ENCODE results near the gene MYOM1. TPM values are rescaled to one million over a fixed set of nuclear protein-coding genes. Genes with fewer than 3 reads are reported as not detected.

The MYOM1 gene
- total and polyA plus RNA-seq, 12 donors: 94.4 to 1,558 (median 870) TPM

DNA sequence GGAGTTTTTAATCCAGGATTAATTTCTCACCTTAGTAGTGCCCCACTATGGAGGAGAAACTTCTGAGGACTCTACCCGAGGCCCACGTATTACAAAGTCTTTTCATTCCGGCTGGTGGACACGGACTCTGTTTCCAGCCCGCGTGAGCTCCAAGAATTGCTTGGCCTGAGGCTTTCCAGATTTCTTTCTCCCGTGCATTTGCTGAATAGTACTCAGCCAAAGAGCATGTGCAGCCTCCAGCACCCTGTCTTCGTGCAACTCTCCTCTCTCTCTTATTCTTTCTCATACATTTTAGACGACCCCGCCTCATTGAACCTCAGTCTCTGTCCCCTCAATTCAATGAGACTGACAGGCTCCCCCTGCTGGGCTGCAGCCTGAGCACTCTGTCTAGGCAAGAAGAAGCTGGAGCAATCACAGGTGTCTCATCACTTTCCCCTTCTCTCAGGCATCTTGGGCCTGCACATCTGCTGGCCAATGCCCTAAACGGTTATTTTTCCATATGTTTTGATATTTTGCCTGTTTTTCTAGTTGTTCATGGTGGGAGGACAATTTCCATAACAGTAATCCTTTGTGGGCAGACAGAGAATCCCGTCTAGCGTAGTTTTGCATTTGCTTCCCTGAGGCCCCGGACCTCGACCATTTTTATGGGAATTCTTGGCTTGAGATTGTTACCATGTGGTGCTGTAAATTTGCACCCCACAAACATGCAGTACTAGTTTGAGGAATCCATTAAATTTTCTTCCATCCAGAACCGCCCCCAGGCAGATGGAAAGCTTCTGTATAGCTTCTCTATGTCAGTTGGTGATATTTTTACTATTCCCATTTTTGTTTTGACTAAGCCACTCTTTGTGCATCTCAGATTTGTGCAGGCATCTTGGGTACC lies 156.7 kb downstream of the MYOM1 start:
- ATAC-seq (peak; percentile 56 to 76 (median 68)), DNase-seq (peak; percentile 61 to 76)
- WGBS, 2 donors: 41 to 44% methylated on average over 16 of the region's 16 CpGs
- peak overlapping the region in 1 of 10 donors; percentile 87 for H3K27ac ChIP-seq
- no peaks in the 10 kb centered on the region for H3K9me3 ChIP-seq
- H3K4me1 ChIP-seq: peaks cover 0 to 52% (median 12%) of the 10 kb centered on the region in 9 donors
- H3K27me3 ChIP-seq: no peaks in the 10 kb centered on the region
- TF ChIP-seq, protein P1, sequence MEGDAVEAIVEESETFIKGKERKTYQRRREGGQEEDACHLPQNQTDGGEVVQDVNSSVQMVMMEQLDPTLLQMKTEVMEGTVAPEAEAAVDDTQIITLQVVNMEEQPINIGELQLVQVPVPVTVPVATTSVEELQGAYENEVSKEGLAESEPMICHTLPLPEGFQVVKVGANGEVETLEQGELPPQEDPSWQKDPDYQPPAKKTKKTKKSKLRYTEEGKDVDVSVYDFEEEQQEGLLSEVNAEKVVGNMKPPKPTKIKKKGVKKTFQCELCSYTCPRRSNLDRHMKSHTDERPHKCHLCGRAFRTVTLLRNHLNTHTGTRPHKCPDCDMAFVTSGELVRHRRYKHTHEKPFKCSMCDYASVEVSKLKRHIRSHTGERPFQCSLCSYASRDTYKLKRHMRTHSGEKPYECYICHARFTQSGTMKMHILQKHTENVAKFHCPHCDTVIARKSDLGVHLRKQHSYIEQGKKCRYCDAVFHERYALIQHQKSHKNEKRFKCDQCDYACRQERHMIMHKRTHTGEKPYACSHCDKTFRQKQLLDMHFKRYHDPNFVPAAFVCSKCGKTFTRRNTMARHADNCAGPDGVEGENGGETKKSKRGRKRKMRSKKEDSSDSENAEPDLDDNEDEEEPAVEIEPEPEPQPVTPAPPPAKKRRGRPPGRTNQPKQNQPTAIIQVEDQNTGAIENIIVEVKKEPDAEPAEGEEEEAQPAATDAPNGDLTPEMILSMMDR (IDR thresholded peaks at IDR 0.05): peak; percentile 47 to 87 (median 79)
- peaks cover 0 to 19% (median 6%) of the 10 kb centered on the region in 9 donors for H3K36me3 ChIP-seq
- peak overlapping the region in 2 of 10 donors; percentile 22 for H3K4me3 ChIP-seq
- intact Hi-C loops (cut with DNase I): loop anchor here (1.0 to 10.0 kb wide), 12 partner anchors 46 to 183 kb away; partner anchors contain the start of gene LPIN2 (in 2 of the 10)

DNA sequence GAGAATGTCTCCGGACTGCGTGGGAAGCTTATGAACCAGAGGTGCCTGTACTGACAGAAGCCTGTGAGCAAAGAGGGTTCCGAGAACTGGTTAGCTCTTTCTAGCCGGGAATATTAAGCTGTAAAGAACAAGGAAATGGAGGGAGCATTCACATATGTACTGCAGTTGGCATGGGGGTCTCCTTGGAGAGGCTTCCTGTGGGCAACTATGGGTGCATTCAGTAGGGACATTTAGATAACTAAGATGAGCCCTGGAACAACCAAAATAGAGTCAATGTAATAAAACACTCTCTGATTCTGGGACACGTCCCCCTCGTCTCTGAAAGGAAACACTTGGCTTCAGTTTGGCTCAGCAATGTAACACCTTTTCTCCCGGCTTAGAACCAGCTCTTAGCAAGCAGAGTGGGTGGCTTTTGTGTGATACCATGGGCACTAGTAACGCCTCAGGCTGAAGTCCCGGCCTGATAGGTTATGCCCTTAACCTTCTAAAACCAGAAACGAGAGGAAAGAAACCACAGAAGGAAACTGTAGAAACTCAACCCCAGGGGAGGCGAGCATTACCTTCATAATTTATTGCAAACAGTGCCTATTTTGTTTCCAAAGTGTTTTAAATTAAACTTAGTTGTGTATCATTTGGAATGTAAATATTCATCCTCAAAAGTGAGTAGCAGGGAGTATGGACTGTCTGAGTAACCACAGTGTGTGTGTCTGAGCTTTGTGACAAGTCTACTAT lies 158.0 kb downstream of the MYOM1 start:
- TF ChIP-seq, protein P1 (IDR thresholded peaks at IDR 0.05): no peak
- H3K4me1 ChIP-seq: peaks cover 0 to 47% (median 12%) of the 10 kb centered on the region in 9 donors
- no peaks in the 10 kb centered on the region for H3K9me3 ChIP-seq
- WGBS, 2 donors: 83% methylated on average over 11 of the region's 11 CpGs
- DNase-seq (no peak), ATAC-seq (no peak)
- peak overlapping the region in 1 of 10 donors; percentile 87 for H3K27ac ChIP-seq
- no peaks in the 10 kb centered on the region for H3K27me3 ChIP-seq
- H3K36me3 ChIP-seq: peaks cover 0 to 6% (median 0%) of the 10 kb centered on the region in 9 donors
- intact Hi-C loops (cut with DNase I): loop anchor here (1.0 to 10.0 kb wide), 12 partner anchors 44 to 185 kb away; partner anchors contain the start of gene LPIN2 (in 3 of the 10)
- H3K4me3 ChIP-seq: no peak overlapping the region

DNA sequence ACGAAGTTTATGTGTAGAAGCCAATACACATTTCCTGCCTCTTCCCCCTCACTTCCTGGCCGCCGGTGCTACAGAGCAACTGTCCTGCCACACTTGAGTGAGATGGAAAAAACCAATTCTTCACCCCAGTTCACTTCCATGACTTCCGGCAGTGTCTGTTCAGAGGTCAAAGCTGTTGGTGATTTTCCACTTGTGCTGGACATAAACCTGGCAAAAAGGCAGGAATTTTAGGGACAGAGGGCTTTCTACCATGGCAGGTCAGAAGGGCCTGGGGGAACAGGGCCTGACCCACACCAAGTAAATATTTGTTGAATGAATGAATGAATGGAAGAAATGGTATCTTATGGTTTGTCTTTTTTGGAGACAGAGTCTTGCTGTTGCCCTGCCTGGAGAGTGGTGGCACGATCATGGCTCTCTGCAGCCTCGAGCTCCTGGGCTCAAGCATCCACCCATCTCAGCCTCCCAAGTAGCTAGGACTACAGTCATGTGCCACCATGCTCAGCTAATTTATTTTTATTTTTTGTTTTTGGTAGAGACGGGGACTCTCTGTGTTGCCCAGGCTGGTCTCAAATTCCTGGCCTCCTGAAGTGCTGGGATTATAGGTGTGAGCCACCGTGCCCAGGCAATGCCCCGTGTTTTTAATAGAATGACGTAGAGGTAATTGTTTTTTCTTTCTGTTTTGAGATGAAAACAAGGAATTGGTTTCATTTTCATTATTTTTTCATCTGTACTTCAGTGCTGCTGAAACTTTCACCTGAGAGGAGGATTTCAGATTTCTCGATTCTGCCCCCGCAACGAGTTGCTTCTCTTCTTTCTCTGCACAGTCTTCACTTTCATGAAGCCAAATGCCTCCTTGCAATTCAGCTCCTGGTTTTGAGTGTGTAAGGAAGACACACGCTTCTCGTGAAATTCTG lies 158.8 kb downstream of the MYOM1 start:
- peak in 5 of 8 donors; percentile 13 to 61 (median 43) for ATAC-seq
- 76 to 83% methylated on average over 15 of the region's 15 CpGs for WGBS, 2 donors

More for the DNA sequence above, 158.8 kb downstream of the MYOM1 start:
- Histone ChIP-seq H3K9me3 (no peaks in the 10 kb centered on the region), H3K27ac (peak overlapping the region in 8 of 10 donors; percentile 21 to 87 (median 34)), H3K36me3 (no peaks in the 10 kb centered on the region), H3K4me1 (peaks cover 0 to 47% (median 12%) of the 10 kb centered on the region in 9 donors), H3K27me3 (no peaks in the 10 kb centered on the region), H3K4me3 (no peak overlapping the region)
- DNase-seq: no peak
- intact Hi-C loops (cut with DNase I): loop anchor here (2.0 to 10.0 kb wide), 9 partner anchors 44 to 129 kb away; partner anchors contain the start of gene LPIN2 (in 3 of the 10)
- TF ChIP-seq, protein P1 (IDR thresholded peaks at IDR 0.05): no peak
